DOHH2 (cell line): ENCODE results near the gene CDH5.

Experiments used
- CTCF ChIP-seq: fragments of 200-600 bp; sonication (generic); IDR thresholded peaks from one replicate; pipeline ENCODE4 v1.5.1; 2014; ENCODE audit warnings: antibody characterized with exemption, mild to moderate bottlenecking, low read depth, low read length; ENCODE audit not compliant: poor library complexity, severe bottlenecking
- EZH2phosphoT487 ChIP-seq: fragments of 200-600 bp; sonication (generic); IDR thresholded peaks from 2 replicates; pipeline ENCODE4 v1.6.1; 2017; ENCODE audit warnings: borderline replicate concordance, mild to moderate bottlenecking, antibody characterized with exemption, low read length, moderate library complexity, mixed read lengths

GRCh38 chr16:66408163-66409048, 41.9 kb downstream of the CDH5 start:
- TF ChIP-seq CTCF: no peak
- TF ChIP-seq EZH2phosphoT487: no peak
